Nephron progenitor cell (in vitro differentiated cells): ENCODE measurements around the gene BOLL.
"Not testable (repeated sequence)": the region's sequence is repeated elsewhere in the genome, so short reads cannot be mapped to it uniquely, and the experiment has no call there.

ENCODE experiments used
- DNase-seq: peaks from one replicate; pipeline ENCODE4 v3.0.0; 2021
- H3K27ac Mint-ChIP-seq: 2 replicates; pipeline ENCODE4 v1.8.0; 2021; ENCODE audit warnings: mild to moderate bottlenecking, moderate library complexity, mixed read lengths
- H3K27me3 Mint-ChIP-seq: 2 replicates; pipeline ENCODE4 v1.8.0; 2021; ENCODE audit warnings: mild to moderate bottlenecking, low read depth, mixed read lengths; ENCODE audit not compliant: poor library complexity
- H3K36me3 Mint-ChIP-seq: 2 replicates; pipeline ENCODE4 v1.8.0; 2021; ENCODE audit warnings: low read depth, mixed read lengths
- H3K4me1 Mint-ChIP-seq: 2 replicates; pipeline ENCODE4 v1.8.0; 2021; ENCODE audit warnings: mixed read lengths
- H3K4me3 Mint-ChIP-seq: 2 replicates; pipeline ENCODE4 v1.8.0; 2021; ENCODE audit warnings: mild to moderate bottlenecking, moderate library complexity, mixed read lengths
- H3K9me3 Mint-ChIP-seq: 2 replicates; pipeline ENCODE4 v1.8.0; 2021; ENCODE audit warnings: mild to moderate bottlenecking, moderate library complexity, mixed read lengths
- TF ChIP-seq, protein P1 (sequence below): fragments of 200-600 bp; sonication (generic); IDR thresholded peaks from 2 replicates; pipeline ENCODE4 v1.5.0; 2021; ENCODE audit warnings: antibody characterized with exemption

Gene BOLL

DNA sequence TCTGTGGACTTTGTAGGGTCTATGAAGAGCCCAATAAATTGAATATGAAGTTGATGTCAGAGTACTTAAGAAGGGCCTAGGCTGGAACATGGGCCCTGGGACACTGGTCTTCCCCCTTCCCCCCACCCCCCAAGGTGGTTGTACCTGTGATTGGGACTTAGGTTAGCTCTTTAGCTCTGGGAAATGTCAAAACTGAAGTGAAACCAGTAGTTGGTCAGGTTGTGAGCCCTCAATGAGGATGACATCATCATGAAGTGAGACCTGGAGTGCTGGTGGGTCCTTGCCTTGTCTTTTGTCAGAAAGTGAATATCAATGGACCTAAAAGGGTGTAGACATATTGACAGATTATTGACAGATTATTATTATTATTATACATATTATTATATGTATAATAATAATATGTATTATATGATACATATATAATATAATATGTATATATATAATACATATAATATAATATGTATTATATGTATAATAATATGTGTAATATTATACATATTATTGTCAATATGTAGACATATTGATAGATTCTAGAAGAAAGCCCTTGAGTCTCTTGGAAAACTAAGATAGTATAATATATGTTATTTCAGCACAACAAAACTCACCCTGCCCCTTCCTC lies 74.6 kb downstream of the BOLL start:
- no peak for DNase-seq
- H3K4me3 Mint-ChIP-seq, result no peak overlapping the region
- no peaks in the 10 kb centered on the region for H3K27me3 Mint-ChIP-seq
- H3K9me3 Mint-ChIP-seq, result no peaks in the 10 kb centered on the region
- no peak overlapping the region for H3K27ac Mint-ChIP-seq
- TF ChIP-seq, protein P1, sequence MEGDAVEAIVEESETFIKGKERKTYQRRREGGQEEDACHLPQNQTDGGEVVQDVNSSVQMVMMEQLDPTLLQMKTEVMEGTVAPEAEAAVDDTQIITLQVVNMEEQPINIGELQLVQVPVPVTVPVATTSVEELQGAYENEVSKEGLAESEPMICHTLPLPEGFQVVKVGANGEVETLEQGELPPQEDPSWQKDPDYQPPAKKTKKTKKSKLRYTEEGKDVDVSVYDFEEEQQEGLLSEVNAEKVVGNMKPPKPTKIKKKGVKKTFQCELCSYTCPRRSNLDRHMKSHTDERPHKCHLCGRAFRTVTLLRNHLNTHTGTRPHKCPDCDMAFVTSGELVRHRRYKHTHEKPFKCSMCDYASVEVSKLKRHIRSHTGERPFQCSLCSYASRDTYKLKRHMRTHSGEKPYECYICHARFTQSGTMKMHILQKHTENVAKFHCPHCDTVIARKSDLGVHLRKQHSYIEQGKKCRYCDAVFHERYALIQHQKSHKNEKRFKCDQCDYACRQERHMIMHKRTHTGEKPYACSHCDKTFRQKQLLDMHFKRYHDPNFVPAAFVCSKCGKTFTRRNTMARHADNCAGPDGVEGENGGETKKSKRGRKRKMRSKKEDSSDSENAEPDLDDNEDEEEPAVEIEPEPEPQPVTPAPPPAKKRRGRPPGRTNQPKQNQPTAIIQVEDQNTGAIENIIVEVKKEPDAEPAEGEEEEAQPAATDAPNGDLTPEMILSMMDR, result no peak
- H3K36me3 Mint-ChIP-seq, result peaks cover 11% of the 10 kb centered on the region
- peaks cover 41% of the 10 kb centered on the region for H3K4me1 Mint-ChIP-seq

DNA sequence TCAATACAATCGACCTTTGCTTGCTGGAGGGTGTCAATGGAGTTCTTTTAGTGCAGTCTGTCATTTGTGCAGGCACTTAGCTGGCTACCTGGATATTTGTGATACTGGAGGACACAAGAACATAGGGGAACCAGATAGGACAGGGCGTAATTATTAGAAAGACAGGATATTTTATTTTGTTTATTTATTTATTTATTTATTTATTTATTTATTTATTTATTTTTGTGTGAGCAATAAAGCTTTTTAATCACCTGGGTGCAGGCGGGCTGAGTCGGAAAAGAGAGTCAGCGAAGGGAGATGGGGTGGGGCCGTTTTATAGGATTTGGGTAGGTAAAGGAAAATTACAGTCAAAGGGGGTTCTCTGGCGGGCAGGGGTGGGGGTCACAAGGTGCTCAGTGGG lies 76.0 kb downstream of the BOLL start:
- H3K4me3 Mint-ChIP-seq, H3K9me3 Mint-ChIP-seq, DNase-seq, H3K27me3 Mint-ChIP-seq, H3K27ac Mint-ChIP-seq: not testable (repeated sequence)
- Mint-ChIP-seq H3K4me1 (peaks cover 48% of the 10 kb centered on the region), H3K36me3 (peaks cover 11% of the 10 kb centered on the region)

- Mint-ChIP-seq H3K4me3 (peak overlapping the region; percentile 91), H3K27me3 (no peaks in the 10 kb centered on the region), H3K9me3 (no peaks in the 10 kb centered on the region), H3K4me1 (peaks cover 48% of the 10 kb centered on the region), H3K27ac (no peak overlapping the region), H3K36me3 (peaks cover 11% of the 10 kb centered on the region)
- DNase-seq, result no peak
- TF ChIP-seq, protein P1, result no peak
Measured at GRCh38 chr2:197708331-197708730, 76.8 kb downstream of the BOLL start.

GRCh38 chr2:197707316-197708213 lies 77.6 kb downstream of the BOLL start:
- DNase-seq, result no peak

GRCh38 chr2:197706839-197707207 lies 78.3 kb downstream of the BOLL start:
- H3K27ac Mint-ChIP-seq, result no peak overlapping the region
- TF ChIP-seq, protein P1, result no peak
- peaks cover 48% of the 10 kb centered on the region for H3K4me1 Mint-ChIP-seq
- H3K9me3 Mint-ChIP-seq, result no peaks in the 10 kb centered on the region
- H3K36me3 Mint-ChIP-seq, result peaks cover 11% of the 10 kb centered on the region
- peak; percentile 15 for DNase-seq
- H3K27me3 Mint-ChIP-seq, result peaks cover 3% of the 10 kb centered on the region
- peak overlapping the region; percentile 91 for H3K4me3 Mint-ChIP-seq

More at GRCh38 chr2:197707316-197708213, 77.6 kb downstream of the BOLL start:
- TF ChIP-seq, protein P1, result peak; percentile 75
- Mint-ChIP-seq H3K4me1 (peaks cover 48% of the 10 kb centered on the region), H3K27me3 (no peaks in the 10 kb centered on the region), H3K27ac (no peak overlapping the region), H3K9me3 (no peaks in the 10 kb centered on the region), H3K36me3 (peaks cover 11% of the 10 kb centered on the region), H3K4me3 (peak overlapping the region; percentile 91)

DNA sequence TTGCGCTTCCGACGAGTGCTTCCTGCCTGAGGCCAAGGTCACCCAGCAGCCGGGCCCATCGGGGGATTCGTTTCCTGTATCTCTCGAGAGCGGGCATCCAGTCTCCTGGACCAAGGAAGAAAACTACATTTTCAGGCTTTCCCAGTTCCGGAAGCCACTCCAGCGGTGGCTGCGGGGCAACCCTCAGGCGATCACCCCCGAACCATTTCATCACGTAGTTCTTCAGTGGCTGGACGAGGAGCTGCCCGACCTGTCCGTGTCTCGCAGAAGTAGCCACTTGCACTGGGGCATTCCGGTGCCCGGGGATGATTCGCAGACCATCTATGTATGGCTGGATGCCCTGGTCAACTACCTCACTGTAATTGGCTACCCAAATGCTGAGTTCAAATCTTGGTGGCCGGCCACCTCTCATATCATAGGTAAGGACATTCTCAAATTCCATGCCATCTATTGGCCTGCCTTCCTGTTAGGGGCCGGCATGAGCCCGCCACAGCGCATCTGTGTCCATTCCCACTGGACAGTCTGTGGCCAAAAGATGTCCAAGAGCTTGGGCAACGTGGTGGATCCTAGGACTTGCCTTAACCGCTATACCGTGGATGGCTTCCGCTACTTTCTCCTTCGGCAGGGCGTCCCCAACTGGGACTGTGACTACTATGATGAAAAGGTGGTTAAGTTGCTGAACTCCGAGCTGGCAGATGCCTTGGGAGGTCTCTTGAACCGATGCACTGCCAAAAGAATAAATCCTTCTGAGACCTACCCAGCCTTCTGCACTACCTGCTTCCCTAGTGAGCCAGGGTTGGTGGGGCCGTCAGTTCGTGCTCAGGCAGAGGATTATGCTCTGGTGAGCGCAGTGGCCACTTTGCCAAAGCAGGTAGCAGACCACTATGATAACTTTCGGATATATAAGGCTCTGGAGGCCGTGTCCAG lies 78.9 kb downstream of the BOLL start:
- Mint-ChIP-seq H3K9me3 (peaks cover under 1% of the 10 kb centered on the region), H3K27me3 (peaks cover 6% of the 10 kb centered on the region), H3K4me3 (peak overlapping the region; percentile 91), H3K4me1 (peaks cover 48% of the 10 kb centered on the region), H3K36me3 (peaks cover 11% of the 10 kb centered on the region), H3K27ac (no peak overlapping the region)
- DNase-seq, result peak; percentile 8
- TF ChIP-seq, protein P1, result no peak
